Trophoblast cell (in vitro differentiated cells and primary cell): Measurements from ENCODE around the gene DRC7.

Experiments used
- DNase-seq, 2 donors: peaks; one replicate each; pipeline ENCODE4 v3.0.0-alpha.2; 2016
- H2AFZ ChIP-seq: 2 replicates; pipeline ENCODE4 v1.6.1; 2013; ENCODE audit warnings: low read length, moderate library complexity, mild to moderate bottlenecking; ENCODE audit not compliant: insufficient read depth, poor library complexity
- H2AK5ac ChIP-seq: 2 replicates; pipeline ENCODE4 v1.6.1; 2013; ENCODE audit warnings: mild to moderate bottlenecking, low read length
- H2BK120ac ChIP-seq: 2 replicates; pipeline ENCODE4 v1.6.1; 2013; ENCODE audit warnings: low read length, mild to moderate bottlenecking, moderate library complexity; ENCODE audit not compliant: insufficient read depth, poor library complexity
- H2BK12ac ChIP-seq: 2 replicates; pipeline ENCODE4 v1.6.1; 2013; ENCODE audit warnings: mild to moderate bottlenecking, low read length, moderate library complexity
- H2BK5ac ChIP-seq: 2 replicates; pipeline ENCODE4 v1.6.1; 2013; ENCODE audit warnings: low read length, low read depth, moderate library complexity, mild to moderate bottlenecking; ENCODE audit not compliant: poor library complexity
- H3K14ac ChIP-seq: 2 replicates; pipeline ENCODE4 v1.6.1; 2013; ENCODE audit warnings: mild to moderate bottlenecking, low read length
- H3K18ac ChIP-seq: 2 replicates; pipeline ENCODE4 v1.6.1; 2013; ENCODE audit warnings: mild to moderate bottlenecking, low read length
- H3K23ac ChIP-seq: 2 replicates; pipeline ENCODE4 v1.6.1; 2013; ENCODE audit warnings: low read length
- H3K27ac ChIP-seq: 2 replicates; pipeline ENCODE4 v1.5.1; 2013; ENCODE audit warnings: low read depth, mild to moderate bottlenecking, inconsistent platforms, low read length, moderate library complexity
- H3K27me3 ChIP-seq: 2 replicates; pipeline ENCODE4 v1.6.1; 2013; ENCODE audit warnings: inconsistent platforms, mild to moderate bottlenecking, low read length, moderate library complexity; ENCODE audit not compliant: insufficient read depth
- H3K36me3 ChIP-seq, 2 experiments: 1 replicate in 1 of 2; 2 replicates in 1 of 2; pipeline ENCODE4 v1.6.1; 2013; ENCODE audit warnings: low read length in 2 of 2, mild to moderate bottlenecking in 2 of 2, moderate library complexity in 1 of 2; ENCODE audit not compliant: insufficient read depth in 2 of 2, control insufficient read depth in 1 of 2
- H3K4ac ChIP-seq: 2 replicates; pipeline ENCODE4 v1.6.1; 2013; ENCODE audit warnings: low read depth, mild to moderate bottlenecking, low read length, moderate library complexity
- H3K4me1 ChIP-seq, 2 experiments: 1 replicate in 1 of 2; 2 replicates in 1 of 2; pipeline ENCODE4 v1.6.1; 2013; ENCODE audit warnings: low read length in 2 of 2, mild to moderate bottlenecking in 2 of 2, moderate library complexity in 1 of 2; ENCODE audit not compliant: insufficient read depth in 2 of 2, control insufficient read depth in 1 of 2
- H3K4me2 ChIP-seq: 2 replicates; pipeline ENCODE4 v1.6.1; 2013; ENCODE audit warnings: inconsistent platforms, mild to moderate bottlenecking, low read length, moderate library complexity
- H3K4me3 ChIP-seq: 2 replicates; pipeline ENCODE4 v1.5.1; 2013; ENCODE audit warnings: mild to moderate bottlenecking, low read depth, low read length, inconsistent platforms
- H3K79me1 ChIP-seq: one replicate; pipeline ENCODE4 v1.6.1; 2013; ENCODE audit warnings: low read length
- H3K79me2 ChIP-seq: 2 replicates; pipeline ENCODE4 v1.6.1; 2013; ENCODE audit warnings: low read length, mild to moderate bottlenecking; ENCODE audit not compliant: control insufficient read depth, insufficient read depth, poor library complexity
- H3K9ac ChIP-seq: 2 replicates; pipeline ENCODE4 v1.6.1; 2013; ENCODE audit warnings: mild to moderate bottlenecking, low read length
- H3K9me3 ChIP-seq: 2 replicates; pipeline ENCODE4 v1.6.1; 2013; ENCODE audit warnings: low read depth, mild to moderate bottlenecking, control low read depth, inconsistent platforms, low read length; ENCODE audit not compliant: insufficient read depth
- H4K12ac ChIP-seq: 2 replicates; pipeline ENCODE4 v1.6.1; 2013; ENCODE audit warnings: low read depth, mild to moderate bottlenecking, low read length, moderate library complexity
- H4K8ac ChIP-seq: 2 replicates; pipeline ENCODE4 v1.6.1; 2013; ENCODE audit warnings: low read depth, mild to moderate bottlenecking, low read length, moderate library complexity
- H4K91ac ChIP-seq: one replicate; pipeline ENCODE4 v1.6.1; 2013; ENCODE audit warnings: low read depth, mild to moderate bottlenecking, low read length, moderate library complexity
- WGBS: extraction: QIAGEN DNeasy Blood & Tissue Kit; methylation state at CpG from one replicate; pipeline ENCODE4 v1.1.7; 2013; ENCODE audit warnings: missing lambda C conversion rate; ENCODE audit not compliant: insufficient read length, insufficient coverage; ENCODE audit errors: extremely low coverage; 5-methylcytosine and 5-hydroxymethylcytosine counted together

Gene DRC7

DNA sequence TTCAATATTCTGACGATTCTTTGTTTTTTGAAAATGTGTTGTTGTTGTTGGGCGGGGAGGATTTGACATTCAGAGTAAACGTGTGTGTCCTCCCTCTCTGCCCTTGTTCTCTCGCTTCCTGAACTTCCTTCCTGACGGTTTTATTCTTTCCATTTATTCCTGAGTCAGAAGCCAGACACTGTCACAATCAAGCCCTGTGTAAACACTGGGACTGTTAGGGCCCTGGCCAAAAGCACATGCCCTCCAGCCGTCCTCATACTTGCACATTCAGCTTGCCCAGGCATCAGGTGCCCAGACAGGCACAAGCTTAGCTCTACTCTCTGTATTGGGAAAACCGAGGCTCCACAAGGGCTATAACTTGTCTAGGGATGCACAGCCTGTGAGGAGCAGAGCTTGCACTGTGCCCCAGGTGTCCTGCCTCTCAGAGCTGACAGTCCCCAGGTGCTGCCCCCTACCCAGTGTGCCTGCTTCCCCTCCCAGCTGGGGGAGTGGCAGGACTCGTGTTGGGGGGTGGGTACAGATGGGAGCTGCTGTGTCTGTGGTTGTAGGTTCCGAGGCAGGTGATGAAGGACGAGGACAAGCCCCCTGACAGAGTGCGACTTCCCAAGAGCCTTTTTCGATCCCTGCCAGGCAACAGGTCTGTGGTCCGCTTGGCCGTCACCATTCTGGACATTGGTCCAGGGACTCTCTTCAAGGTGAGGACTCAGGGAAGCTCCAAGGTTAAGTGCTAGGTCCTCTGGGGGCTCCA, 16.8 kb upstream of the DRC7 start:
- H4K91ac ChIP-seq, result no peak overlapping the region
- no peak overlapping the region for H4K8ac ChIP-seq
- no peaks in the 10 kb centered on the region for H3K36me3 ChIP-seq
- H2BK5ac ChIP-seq, result no peak overlapping the region
- DNase-seq, result no peak
- no peak overlapping the region for H3K14ac ChIP-seq
- no peaks in the 10 kb centered on the region for H3K79me1 ChIP-seq
- H4K12ac ChIP-seq, result no peak overlapping the region
- no peak overlapping the region for H3K9ac ChIP-seq
- no peak overlapping the region for H3K4ac ChIP-seq
- H3K4me3 ChIP-seq, result no peak overlapping the region
- no peak overlapping the region for H3K4me2 ChIP-seq
- H3K18ac ChIP-seq, result no peak overlapping the region
- H3K79me2 ChIP-seq, result no peaks in the 10 kb centered on the region
- WGBS, result 100% methylated on average over 2 of the region's 14 CpGs
- no peak overlapping the region for H2AFZ ChIP-seq
- H3K27ac ChIP-seq, result no peak overlapping the region
- H2BK12ac ChIP-seq, result no peak overlapping the region
- H2BK120ac ChIP-seq, result no peak overlapping the region
- H3K9me3 ChIP-seq, result no peaks in the 10 kb centered on the region
- no peak overlapping the region for H2AK5ac ChIP-seq
- no peaks in the 10 kb centered on the region for H3K27me3 ChIP-seq
- no peak overlapping the region for H3K23ac ChIP-seq
- H3K4me1 ChIP-seq, result no peaks in the 10 kb centered on the region

DNA sequence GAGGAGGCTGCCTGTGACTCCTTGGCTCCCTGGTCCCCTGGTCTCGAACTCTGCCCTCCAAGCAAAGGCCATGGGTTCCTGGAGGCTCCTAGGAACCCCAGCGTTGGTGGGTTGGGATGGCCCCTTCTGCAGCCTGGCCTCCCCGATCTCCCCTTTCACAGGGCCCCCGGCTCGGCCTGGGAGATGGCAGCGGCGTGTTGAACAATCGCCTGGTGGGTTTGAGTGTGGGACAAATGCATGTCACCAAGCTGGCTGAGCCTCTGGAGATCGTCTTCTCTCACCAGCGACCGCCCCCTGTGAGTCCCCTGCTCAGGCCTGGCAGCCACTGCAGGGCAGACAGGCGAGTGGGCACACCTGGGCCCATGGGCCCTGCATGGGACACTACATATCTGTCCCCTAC, 15.6 kb upstream of the DRC7 start:
- no peaks in the 10 kb centered on the region for H3K9me3 ChIP-seq
- H4K12ac ChIP-seq, result no peak overlapping the region
- no peak overlapping the region for H2BK5ac ChIP-seq
- no peak overlapping the region for H3K18ac ChIP-seq
- no peak overlapping the region for H3K23ac ChIP-seq
- no peak overlapping the region for H3K4ac ChIP-seq
- H2AFZ ChIP-seq, result no peak overlapping the region
- WGBS, result no CpG with 5 or more reads among the region's 12 CpGs
- no peak overlapping the region for H2BK12ac ChIP-seq
- no peak overlapping the region for H3K4me3 ChIP-seq
- no peaks in the 10 kb centered on the region for H3K27me3 ChIP-seq
- H3K79me1 ChIP-seq, result no peaks in the 10 kb centered on the region
- H3K14ac ChIP-seq, result no peak overlapping the region
- DNase-seq, result no peak
- H4K91ac ChIP-seq, result no peak overlapping the region
- H3K4me1 ChIP-seq, result no peaks in the 10 kb centered on the region
- H3K27ac ChIP-seq, result no peak overlapping the region
- H3K9ac ChIP-seq, result no peak overlapping the region
- H2AK5ac ChIP-seq, result no peak overlapping the region
- H3K36me3 ChIP-seq, result no peaks in the 10 kb centered on the region
- H3K79me2 ChIP-seq, result no peaks in the 10 kb centered on the region
- no peak overlapping the region for H2BK120ac ChIP-seq
- no peak overlapping the region for H3K4me2 ChIP-seq
- no peak overlapping the region for H4K8ac ChIP-seq

DNA sequence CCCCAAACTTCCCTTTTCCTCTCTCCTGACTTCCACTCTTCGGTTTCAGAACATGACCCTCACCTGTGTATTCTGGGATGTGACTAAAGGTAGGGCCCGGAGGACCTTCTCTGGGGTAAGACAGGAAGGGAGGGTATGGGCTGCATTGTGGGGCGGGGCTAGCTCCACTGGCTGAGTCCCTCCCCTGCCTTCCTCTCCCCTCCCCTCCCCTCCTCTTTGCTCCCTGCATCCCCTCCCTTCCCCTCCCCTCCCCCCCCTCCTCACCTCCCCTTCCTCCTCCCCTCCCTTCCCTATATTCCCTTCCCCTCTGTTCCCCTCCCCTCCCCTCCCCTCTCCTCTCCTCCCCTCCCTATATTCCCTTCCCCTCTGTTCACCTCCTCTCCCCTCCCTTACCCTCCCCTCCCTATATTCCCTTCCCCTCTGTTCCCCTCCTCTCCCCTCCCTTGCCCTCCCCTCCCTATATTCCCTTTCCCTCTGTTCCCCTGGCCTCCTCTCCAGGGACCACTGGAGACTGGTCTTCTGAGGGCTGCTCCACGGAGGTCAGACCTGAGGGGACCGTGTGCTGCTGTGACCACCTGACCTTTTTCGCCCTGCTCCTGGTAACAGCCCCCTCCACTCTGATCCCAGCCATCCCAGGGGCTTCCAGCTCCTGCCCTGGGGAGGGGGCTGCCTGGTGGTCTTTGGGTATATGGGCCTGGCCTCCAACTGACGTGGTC, 14.7 kb upstream of the DRC7 start:
- Histone ChIP-seq H2BK5ac (no peak overlapping the region), H3K27me3 (no peaks in the 10 kb centered on the region), H4K91ac (no peak overlapping the region), H3K23ac (no peak overlapping the region), H3K36me3 (no peaks in the 10 kb centered on the region), H3K27ac (no peak overlapping the region), H3K79me1 (no peaks in the 10 kb centered on the region), H3K4ac (no peak overlapping the region), H2AFZ (no peak overlapping the region), H3K4me1 (no peaks in the 10 kb centered on the region), H3K79me2 (no peaks in the 10 kb centered on the region), H3K14ac (no peak overlapping the region), H3K4me2 (no peak overlapping the region), H4K12ac (no peak overlapping the region), H3K18ac (no peak overlapping the region), H4K8ac (no peak overlapping the region), H3K4me3 (no peak overlapping the region), H2BK12ac (no peak overlapping the region), H2AK5ac (no peak overlapping the region), H3K9ac (no peak overlapping the region), H2BK120ac (no peak overlapping the region), H3K9me3 (no peaks in the 10 kb centered on the region)
- no peak for DNase-seq
- no CpG with 5 or more reads among the region's 7 CpGs for WGBS

DNA sequence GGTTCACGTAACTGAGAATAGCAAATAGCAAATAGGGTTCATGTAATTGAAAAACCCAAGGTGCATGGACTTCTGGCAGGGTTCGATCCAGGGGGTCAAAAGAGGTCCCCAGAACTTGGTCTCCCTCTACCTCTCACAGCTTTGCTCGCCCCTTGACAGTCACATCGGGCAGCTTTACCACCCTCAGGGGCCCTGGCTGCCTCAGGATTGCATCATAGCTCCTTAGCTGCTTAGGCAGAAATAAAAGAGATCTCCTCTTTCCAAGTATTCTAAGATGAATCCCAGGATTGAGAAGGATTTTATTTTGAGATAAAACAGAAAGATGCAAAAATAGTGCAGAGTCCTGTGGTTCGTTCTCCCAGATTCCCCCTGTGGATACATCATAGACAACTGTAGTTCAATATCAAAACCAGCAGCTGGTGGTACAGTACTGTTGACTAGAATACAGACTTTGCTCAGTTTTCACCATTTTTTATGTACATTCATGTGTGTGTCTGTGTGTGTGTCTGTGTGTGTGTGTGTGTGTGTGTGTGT, 13.7 kb upstream of the DRC7 start:
- H3K14ac ChIP-seq, result no peak overlapping the region
- H2BK120ac ChIP-seq, result no peak overlapping the region
- no peak overlapping the region for H3K9ac ChIP-seq
- H2AK5ac ChIP-seq, result no peak overlapping the region
- no peaks in the 10 kb centered on the region for H3K79me1 ChIP-seq
- H3K4me3 ChIP-seq, result no peak overlapping the region
- no peak overlapping the region for H2AFZ ChIP-seq
- no peak overlapping the region for H4K91ac ChIP-seq
- H2BK12ac ChIP-seq, result no peak overlapping the region
- no peak overlapping the region for H3K23ac ChIP-seq
- H4K12ac ChIP-seq, result no peak overlapping the region
- WGBS, result no CpG with 5 or more reads among the region's 5 CpGs
- no peak overlapping the region for H3K18ac ChIP-seq
- no peak overlapping the region for H3K27ac ChIP-seq
- H3K4ac ChIP-seq, result no peak overlapping the region
- peak in 1 of 2 donors; percentile 29 for DNase-seq
- H3K9me3 ChIP-seq, result no peaks in the 10 kb centered on the region
- H2BK5ac ChIP-seq, result no peak overlapping the region
- no peaks in the 10 kb centered on the region for H3K27me3 ChIP-seq
- H3K4me2 ChIP-seq, result no peak overlapping the region
- H4K8ac ChIP-seq, result no peak overlapping the region
- no peaks in the 10 kb centered on the region for H3K4me1 ChIP-seq
- H3K36me3 ChIP-seq, result no peaks in the 10 kb centered on the region
- H3K79me2 ChIP-seq, result no peaks in the 10 kb centered on the region
